GM12878 (cell line): ENCODE results near the gene TMEM127.

Source experiments
- CTCF ChIP-seq, 3 experiments: IDR thresholded peaks in 2 of 3; conservative IDR thresholded peaks in 1 of 3; 2 replicates each; pipeline ENCODE4 v1.5.1; 2011; ENCODE audit warnings: low read depth in 3 of 3, low read length in 3 of 3, mild to moderate bottlenecking in 3 of 3, control low read depth in 2 of 3, moderate library complexity in 2 of 3, inconsistent platforms in 1 of 3, mixed read lengths in 1 of 3; ENCODE audit not compliant: control insufficient read depth in 2 of 3, insufficient read depth in 1 of 3; ENCODE audit errors: extremely low read depth in 1 of 3
- EP300 ChIP-seq, 2 experiments: fragments of 150-350 bp in 1 of 2; IDR thresholded peaks; 2 replicates each; pipeline ENCODE4 v1.6.1; 2011 to 2012; ENCODE audit warnings: low read depth in 2 of 2, low read length in 2 of 2, borderline replicate concordance in 1 of 2, improper control_type of control experiment in 1 of 2, inconsistent platforms in 1 of 2; ENCODE audit not compliant: control insufficient read depth in 1 of 2
- JUND ChIP-seq: IDR thresholded peaks from 2 replicates; pipeline ENCODE4 v1.6.1; 2012; ENCODE audit warnings: low read depth, mild to moderate bottlenecking, low read length, improper control_type of control experiment, moderate library complexity
- MXI1 ChIP-seq: fragments of 150-350 bp; IDR thresholded peaks from 2 replicates; pipeline ENCODE4 v1.6.1; 2011; ENCODE audit warnings: low read depth, mild to moderate bottlenecking, inconsistent platforms, low read length, improper control_type of control experiment
- POLR2A ChIP-seq: IDR thresholded peaks from 2 replicates; pipeline ENCODE4 v1.6.1; 2011; ENCODE audit warnings: low read depth, mild to moderate bottlenecking, low read length
- RCOR1 ChIP-seq: conservative IDR thresholded peaks from 2 replicates; pipeline ENCODE4 v1.6.1; 2012; ENCODE audit warnings: low read depth, low read length, improper control_type of control experiment
- RFX5 ChIP-seq: IDR thresholded peaks from 2 replicates; pipeline ENCODE4 v1.6.1; 2011; ENCODE audit warnings: low read depth, low read length, improper control_type of control experiment
- SMC3 ChIP-seq: IDR thresholded peaks from 2 replicates; pipeline ENCODE4 v1.6.1; 2011; ENCODE audit warnings: low read length, improper control_type of control experiment, borderline replicate concordance
- USF2 ChIP-seq: IDR thresholded peaks from 2 replicates; pipeline ENCODE4 v1.6.1; 2011; ENCODE audit warnings: low read depth, low read length, improper control_type of control experiment, borderline replicate concordance
- ZBTB33 ChIP-seq: fragments of 450-650 bp; IDR thresholded peaks from 2 replicates; pipeline ENCODE4 v1.6.1; 2017; ENCODE audit warnings: mild to moderate bottlenecking
- TF ChIP-seq, protein P1 (sequence below): fragments of 450-650 bp; formaldehyde crosslinking; IDR thresholded peaks from 2 replicates; pipeline ENCODE4 v1.4.0; 2020; ENCODE audit warnings: mild to moderate bottlenecking, moderate library complexity
- TF ChIP-seq, protein P2 (sequence below): fragments of 450-650 bp; IDR thresholded peaks from 2 replicates; pipeline ENCODE4 v1.6.1; 2016; ENCODE audit warnings: mild to moderate bottlenecking, moderate library complexity, borderline replicate concordance
- TF ChIP-seq, protein P3 (sequence below): IDR thresholded peaks from 2 replicates; pipeline ENCODE4 v1.6.1; 2011; ENCODE audit warnings: low read depth, mild to moderate bottlenecking, low read length, moderate library complexity, borderline replicate concordance; ENCODE audit errors: extremely low read depth

GRCh38 chr2:96236882-96237281 lies 28.9 kb downstream of the TMEM127 start:
- TF ChIP-seq, protein P1, sequence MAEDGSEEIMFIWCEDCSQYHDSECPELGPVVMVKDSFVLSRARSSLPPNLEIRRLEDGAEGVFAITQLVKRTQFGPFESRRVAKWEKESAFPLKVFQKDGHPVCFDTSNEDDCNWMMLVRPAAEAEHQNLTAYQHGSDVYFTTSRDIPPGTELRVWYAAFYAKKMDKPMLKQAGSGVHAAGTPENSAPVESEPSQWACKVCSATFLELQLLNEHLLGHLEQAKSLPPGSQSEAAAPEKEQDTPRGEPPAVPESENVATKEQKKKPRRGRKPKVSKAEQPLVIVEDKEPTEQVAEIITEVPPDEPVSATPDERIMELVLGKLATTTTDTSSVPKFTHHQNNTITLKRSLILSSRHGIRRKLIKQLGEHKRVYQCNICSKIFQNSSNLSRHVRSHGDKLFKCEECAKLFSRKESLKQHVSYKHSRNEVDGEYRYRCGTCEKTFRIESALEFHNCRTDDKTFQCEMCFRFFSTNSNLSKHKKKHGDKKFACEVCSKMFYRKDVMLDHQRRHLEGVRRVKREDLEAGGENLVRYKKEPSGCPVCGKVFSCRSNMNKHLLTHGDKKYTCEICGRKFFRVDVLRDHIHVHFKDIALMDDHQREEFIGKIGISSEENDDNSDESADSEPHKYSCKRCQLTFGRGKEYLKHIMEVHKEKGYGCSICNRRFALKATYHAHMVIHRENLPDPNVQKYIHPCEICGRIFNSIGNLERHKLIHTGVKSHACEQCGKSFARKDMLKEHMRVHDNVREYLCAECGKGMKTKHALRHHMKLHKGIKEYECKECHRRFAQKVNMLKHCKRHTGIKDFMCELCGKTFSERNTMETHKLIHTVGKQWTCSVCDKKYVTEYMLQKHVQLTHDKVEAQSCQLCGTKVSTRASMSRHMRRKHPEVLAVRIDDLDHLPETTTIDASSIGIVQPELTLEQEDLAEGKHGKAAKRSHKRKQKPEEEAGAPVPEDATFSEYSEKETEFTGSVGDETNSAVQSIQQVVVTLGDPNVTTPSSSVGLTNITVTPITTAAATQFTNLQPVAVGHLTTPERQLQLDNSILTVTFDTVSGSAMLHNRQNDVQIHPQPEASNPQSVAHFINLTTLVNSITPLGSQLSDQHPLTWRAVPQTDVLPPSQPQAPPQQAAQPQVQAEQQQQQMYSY, result no peak
- no peak for TF ChIP-seq JUND
- TF ChIP-seq, protein P2, sequence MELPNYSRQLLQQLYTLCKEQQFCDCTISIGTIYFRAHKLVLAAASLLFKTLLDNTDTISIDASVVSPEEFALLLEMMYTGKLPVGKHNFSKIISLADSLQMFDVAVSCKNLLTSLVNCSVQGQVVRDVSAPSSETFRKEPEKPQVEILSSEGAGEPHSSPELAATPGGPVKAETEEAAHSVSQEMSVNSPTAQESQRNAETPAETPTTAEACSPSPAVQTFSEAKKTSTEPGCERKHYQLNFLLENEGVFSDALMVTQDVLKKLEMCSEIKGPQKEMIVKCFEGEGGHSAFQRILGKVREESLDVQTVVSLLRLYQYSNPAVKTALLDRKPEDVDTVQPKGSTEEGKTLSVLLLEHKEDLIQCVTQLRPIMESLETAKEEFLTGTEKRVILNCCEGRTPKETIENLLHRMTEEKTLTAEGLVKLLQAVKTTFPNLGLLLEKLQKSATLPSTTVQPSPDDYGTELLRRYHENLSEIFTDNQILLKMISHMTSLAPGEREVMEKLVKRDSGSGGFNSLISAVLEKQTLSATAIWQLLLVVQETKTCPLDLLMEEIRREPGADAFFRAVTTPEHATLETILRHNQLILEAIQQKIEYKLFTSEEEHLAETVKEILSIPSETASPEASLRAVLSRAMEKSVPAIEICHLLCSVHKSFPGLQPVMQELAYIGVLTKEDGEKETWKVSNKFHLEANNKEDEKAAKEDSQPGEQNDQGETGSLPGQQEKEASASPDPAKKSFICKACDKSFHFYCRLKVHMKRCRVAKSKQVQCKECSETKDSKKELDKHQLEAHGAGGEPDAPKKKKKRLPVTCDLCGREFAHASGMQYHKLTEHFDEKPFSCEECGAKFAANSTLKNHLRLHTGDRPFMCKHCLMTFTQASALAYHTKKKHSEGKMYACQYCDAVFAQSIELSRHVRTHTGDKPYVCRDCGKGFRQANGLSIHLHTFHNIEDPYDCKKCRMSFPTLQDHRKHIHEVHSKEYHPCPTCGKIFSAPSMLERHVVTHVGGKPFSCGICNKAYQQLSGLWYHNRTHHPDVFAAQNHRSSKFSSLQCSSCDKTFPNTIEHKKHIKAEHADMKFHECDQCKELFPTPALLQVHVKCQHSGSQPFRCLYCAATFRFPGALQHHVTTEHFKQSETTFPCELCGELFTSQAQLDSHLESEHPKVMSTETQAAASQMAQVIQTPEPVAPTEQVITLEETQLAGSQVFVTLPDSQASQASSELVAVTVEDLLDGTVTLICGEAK, result no peak
- TF ChIP-seq CTCF (IDR thresholded peaks at IDR 0.05 in 2 of 3, conservative IDR thresholded peaks at IDR 0.05 in 1 of 3; ENCODE audit: control insufficient read depth in 2 of 3, extremely low read depth in 1 of 3, insufficient read depth in 1 of 3, low read depth in 3 of 3, low read length in 3 of 3), result no peak
- no peak for TF ChIP-seq USF2
- TF ChIP-seq SMC3, result no peak
- no peak for TF ChIP-seq POLR2A
- TF ChIP-seq MXI1, result no peak
- TF ChIP-seq, protein P3, sequence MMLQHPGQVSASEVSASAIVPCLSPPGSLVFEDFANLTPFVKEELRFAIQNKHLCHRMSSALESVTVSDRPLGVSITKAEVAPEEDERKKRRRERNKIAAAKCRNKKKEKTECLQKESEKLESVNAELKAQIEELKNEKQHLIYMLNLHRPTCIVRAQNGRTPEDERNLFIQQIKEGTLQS, result no peak
- no peak for TF ChIP-seq RCOR1
- no peak for TF ChIP-seq EP300 (IDR thresholded peaks at IDR 0.05; ENCODE audit: borderline replicate concordance in 1 of 2, control insufficient read depth in 1 of 2, low read depth in 2 of 2, low read length in 2 of 2)
- no peak for TF ChIP-seq RFX5
- TF ChIP-seq ZBTB33, result no peak
